H9 (cell line): Measurements from ENCODE around the gene PREPL. TPM values are rescaled to one million over a fixed set of nuclear protein-coding genes. Genes with fewer than 3 reads are reported as not detected.

Experiments
- DNase-seq: peaks from one replicate; pipeline ENCODE4 v3.0.0-alpha.2; 2017
- H2AFZ ChIP-seq: one replicate; pipeline ENCODE4 v1.6.1; 2013; ENCODE audit warnings: mild to moderate bottlenecking, low read length, control low read depth, moderate library complexity
- H2AK5ac ChIP-seq: 2 replicates; pipeline ENCODE4 v1.6.1; 2013; ENCODE audit warnings: low read length, control low read depth, mixed read lengths; ENCODE audit not compliant: insufficient read length
- H2BK120ac ChIP-seq: one replicate; pipeline ENCODE4 v1.6.1; 2013; ENCODE audit warnings: low read depth, mild to moderate bottlenecking, low read length, control low read depth, inconsistent platforms; ENCODE audit not compliant: poor library complexity, severe bottlenecking
- H2BK12ac ChIP-seq: 2 replicates; pipeline ENCODE4 v1.6.1; 2013; ENCODE audit warnings: low read length, control low read depth, mixed read lengths, low read depth; ENCODE audit not compliant: insufficient read length
- H2BK15ac ChIP-seq: 2 replicates; pipeline ENCODE4 v1.6.1; 2013; ENCODE audit warnings: low read depth, low read length, control low read depth
- H2BK20ac ChIP-seq: one replicate; pipeline ENCODE4 v1.6.1; 2013; ENCODE audit warnings: low read depth, mild to moderate bottlenecking, low read length, control low read depth, inconsistent platforms; ENCODE audit not compliant: poor library complexity, severe bottlenecking
- H2BK5ac ChIP-seq: 2 replicates; pipeline ENCODE4 v1.6.1; 2013; ENCODE audit warnings: low read length, control low read depth, mixed read lengths; ENCODE audit not compliant: insufficient read length
- H3K14ac ChIP-seq: 2 replicates; pipeline ENCODE4 v1.6.1; 2013; ENCODE audit warnings: low read length, control low read depth; ENCODE audit not compliant: insufficient read depth
- H3K18ac ChIP-seq: 2 replicates; pipeline ENCODE4 v1.6.1; 2013; ENCODE audit warnings: low read depth, mild to moderate bottlenecking, mixed read lengths, low read length, control low read depth; ENCODE audit not compliant: insufficient read length
- H3K23ac ChIP-seq: 2 replicates; pipeline ENCODE4 v1.6.1; 2013; ENCODE audit warnings: low read length, control low read depth, mixed read lengths, low read depth; ENCODE audit not compliant: insufficient read length
- H3K23me2 ChIP-seq: 2 replicates; pipeline ENCODE4 v1.6.1; 2013; ENCODE audit warnings: low read depth, mild to moderate bottlenecking, mixed read lengths, low read length, control low read depth; ENCODE audit not compliant: insufficient read length, poor library complexity, severe bottlenecking
- H3K27ac ChIP-seq: 2 replicates; pipeline ENCODE4 v1.5.1; 2013; ENCODE audit warnings: low read length, control low read depth, mixed read lengths, low read depth; ENCODE audit not compliant: insufficient read length
- H3K27me3 ChIP-seq: 2 replicates; pipeline ENCODE4 v1.6.1; 2013; ENCODE audit warnings: low read length, control low read depth, inconsistent platforms; ENCODE audit not compliant: insufficient read depth
- H3K4ac ChIP-seq: 2 replicates; pipeline ENCODE4 v1.6.1; 2013; ENCODE audit warnings: low read depth, mild to moderate bottlenecking, control low read depth, inconsistent platforms, low read length, moderate library complexity
- H3K4me1 ChIP-seq: 2 replicates; pipeline ENCODE4 v1.6.1; 2013; ENCODE audit warnings: low read length, control low read depth, inconsistent platforms; ENCODE audit not compliant: insufficient read depth
- H3K4me2 ChIP-seq: 2 replicates; pipeline ENCODE4 v1.6.1; 2013; ENCODE audit warnings: low read length, control low read depth, mixed read lengths; ENCODE audit not compliant: insufficient read length, insufficient read depth
- H3K56ac ChIP-seq: 2 replicates; pipeline ENCODE4 v1.6.1; 2013; ENCODE audit warnings: low read depth, mild to moderate bottlenecking, mixed read lengths, low read length, control low read depth; ENCODE audit not compliant: insufficient read length
- H3K79me1 ChIP-seq: 2 replicates; pipeline ENCODE4 v1.6.1; 2013; ENCODE audit warnings: low read depth, mild to moderate bottlenecking, moderate library complexity, low read length, control low read depth, inconsistent platforms; ENCODE audit not compliant: insufficient read depth, poor library complexity, severe bottlenecking
- H3K79me2 ChIP-seq: 2 replicates; pipeline ENCODE4 v1.6.1; 2013; ENCODE audit warnings: low read length, control low read depth, inconsistent platforms; ENCODE audit not compliant: insufficient read depth
- H3K9ac ChIP-seq: 2 replicates; pipeline ENCODE4 v1.6.1; 2013; ENCODE audit warnings: low read length, control low read depth, mixed read lengths; ENCODE audit not compliant: insufficient read length; ENCODE audit errors: extremely low read depth
- H3K9me3 ChIP-seq: one replicate; pipeline ENCODE4 v1.6.1; 2013; ENCODE audit warnings: low read depth, low read length, inconsistent platforms; ENCODE audit not compliant: control insufficient read depth
- H3T11ph ChIP-seq: one replicate; pipeline ENCODE4 v1.6.1; 2013; ENCODE audit warnings: mild to moderate bottlenecking, low read length, control low read depth, inconsistent platforms
- H4K20me1 ChIP-seq: one replicate; pipeline ENCODE4 v1.6.1; 2013; ENCODE audit not compliant: control insufficient read depth, insufficient read length, insufficient read depth
- H4K5ac ChIP-seq: 2 replicates; pipeline ENCODE4 v1.6.1; 2013; ENCODE audit warnings: low read depth, mild to moderate bottlenecking, mixed read lengths, low read length, control low read depth; ENCODE audit not compliant: insufficient read length
- H4K8ac ChIP-seq: replicated peaks from 2 replicates; pipeline ENCODE4 v1.6.1; 2013; ENCODE audit warnings: low read length, control low read depth, mixed read lengths, low read depth; ENCODE audit not compliant: insufficient read length
- H4K91ac ChIP-seq: 2 replicates; pipeline ENCODE4 v1.6.1; 2013; ENCODE audit warnings: low read depth, mild to moderate bottlenecking, moderate library complexity, mixed read lengths, low read length, control low read depth; ENCODE audit not compliant: insufficient read length
- H3K27ac Mint-ChIP-seq, 3 experiments: 2 replicates in 2 of 3; 3 replicates in 1 of 3; pipeline ENCODE4 v1.8.0; 2020 to 2021; ENCODE audit warnings: mixed read lengths in 3 of 3, mild to moderate bottlenecking in 1 of 3, moderate library complexity in 1 of 3
- H3K27me3 Mint-ChIP-seq: 2 replicates; pipeline ENCODE4 v1.8.0; 2021; ENCODE audit warnings: low read depth, mild to moderate bottlenecking, moderate library complexity, mixed read lengths
- H3K36me3 Mint-ChIP-seq, 3 experiments: 2 replicates in 2 of 3; 3 replicates in 1 of 3; pipeline ENCODE4 v1.8.0; 2020 to 2021; ENCODE audit warnings: low read depth in 3 of 3, mixed read lengths in 3 of 3; ENCODE audit not compliant: insufficient read depth in 1 of 3
- H3K4me1 Mint-ChIP-seq, 2 experiments: 2 replicates each; pipeline ENCODE4 v1.8.0; 2020; ENCODE audit warnings: mixed read lengths in 2 of 2
- H3K4me3 Mint-ChIP-seq, 2 experiments: 2 replicates in 1 of 2; 3 replicates in 1 of 2; pipeline ENCODE4 v1.8.0; 2020 to 2021; ENCODE audit warnings: mild to moderate bottlenecking in 2 of 2, mixed read lengths in 2 of 2, moderate library complexity in 1 of 2
- H3K9me3 Mint-ChIP-seq, 2 experiments: 2 replicates in 1 of 2; 3 replicates in 1 of 2; pipeline ENCODE4 v1.8.0; 2020; ENCODE audit warnings: mild to moderate bottlenecking in 2 of 2, mixed read lengths in 2 of 2, moderate library complexity in 1 of 2
- CTCF ChIP-seq: fragments of 200-600 bp; sonication (generic); conservative IDR thresholded peaks from 3 replicates; pipeline ENCODE4 v1.8.0; 2021; ENCODE audit warnings: antibody characterized with exemption, mild to moderate bottlenecking
- WGBS: extraction: QIAGEN DNeasy Blood & Tissue Kit; methylation state at CpG from one replicate; pipeline ENCODE4 v1.1.7; 2013; ENCODE audit warnings: missing lambda C conversion rate, low lambda C conversion rate, mixed read lengths; ENCODE audit not compliant: insufficient read length; ENCODE audit errors: extremely low coverage; 5-methylcytosine and 5-hydroxymethylcytosine counted together
- total RNA-seq: library from RNA; stranded (reverse); gene quantifications from 2 replicates; pipeline ENCODE4 v1.2.1, GENCODE V29; 2021

PREPL gene
- total RNA-seq, 1 experiment from 2014 or later, result 30.1 TPM

DNA sequence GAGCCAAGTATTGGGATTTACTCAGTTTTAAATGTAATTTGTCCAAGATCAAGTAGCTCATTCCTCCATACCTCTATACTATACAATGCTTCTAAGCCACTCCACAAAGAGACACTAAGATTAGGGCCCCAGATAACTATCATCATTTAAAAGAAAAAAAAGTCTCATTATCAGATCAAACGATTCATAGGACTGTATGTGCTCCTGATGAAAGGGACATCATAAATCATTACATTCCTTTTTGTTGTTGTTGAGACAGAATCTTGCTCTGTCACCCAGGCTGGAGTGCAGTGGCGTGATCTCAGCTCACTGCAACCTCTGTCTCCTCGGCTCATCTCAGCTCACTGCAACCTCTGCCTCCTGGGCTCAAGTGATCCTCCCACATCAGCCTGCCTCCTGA is 88.2 kb downstream of the PREPL start:
- Histone ChIP-seq H2BK5ac (no peak overlapping the region), H3K27me3 (no peaks in the 10 kb centered on the region), H3K18ac (no peak overlapping the region), H2AFZ (no peak overlapping the region), H3K79me1 (no peaks in the 10 kb centered on the region), H2BK20ac (no peak overlapping the region), H3K23ac (no peak overlapping the region), H3K4me2 (no peak overlapping the region), H2BK15ac (no peak overlapping the region), H4K91ac (no peak overlapping the region), H3K4me1 (no peaks in the 10 kb centered on the region), H3K9ac (no peak overlapping the region), H3T11ph (no peak overlapping the region), H2BK12ac (no peak overlapping the region), H4K8ac (no peak overlapping the region), H3K23me2 (no peaks in the 10 kb centered on the region), H2BK120ac (no peak overlapping the region), H3K56ac (no peak overlapping the region), H3K4ac (no peak overlapping the region), H3K79me2 (no peaks in the 10 kb centered on the region), H3K14ac (no peak overlapping the region), H2AK5ac (no peak overlapping the region), H3K9me3 (no peaks in the 10 kb centered on the region), H3K27ac (no peak overlapping the region), H4K20me1 (no peaks in the 10 kb centered on the region), H4K5ac (no peak overlapping the region)
- Mint-ChIP-seq H3K4me3 (no peak overlapping the region), H3K27me3 (no peaks in the 10 kb centered on the region; the same call in 1 of the 2 replicates), H3K9me3 (no peaks in the 10 kb centered on the region), H3K36me3 (no peaks in the 10 kb centered on the region), H3K27ac (peak overlapping the region in 1 of 3 experiments; percentile 14; a peak in 1 of 7 replicates), H3K4me1 (peaks cover 8 to 12% of the 10 kb centered on the region in 2 experiments)
- TF ChIP-seq CTCF, result no peak
- WGBS, result no CpG with 5 or more reads among the region's 3 CpGs
- DNase-seq, result no peak
